Neural progenitor cell (in vitro differentiated cells): Measurements from ENCODE around the gene RDH11. TPM values are rescaled to one million over a fixed set of nuclear protein-coding genes. Genes with fewer than 3 reads are reported as not detected.

Experiments
- DNase-seq: peaks from one replicate; pipeline ENCODE4 v3.0.0-alpha.2; 2016; ENCODE audit warnings: low spot score
- H2AFZ ChIP-seq: fragments of 200-600 bp; sonication (generic); replicated peaks from 2 replicates; pipeline ENCODE4 v1.6.1; 2016; ENCODE audit warnings: antibody characterized with exemption
- H3F3A ChIP-seq: fragments of 200-600 bp; sonication (generic); 2 replicates; pipeline ENCODE4 v1.6.1; 2016; ENCODE audit warnings: antibody characterized with exemption, low read depth
- H3K27ac ChIP-seq: fragments of 200-600 bp; sonication (generic); 2 replicates; pipeline ENCODE4 v1.5.1; 2016; ENCODE audit warnings: mild to moderate bottlenecking
- H3K27me3 ChIP-seq: fragments of 200-600 bp; sonication (generic); 2 replicates; pipeline ENCODE4 v1.6.1; 2016; ENCODE audit warnings: mild to moderate bottlenecking, moderate library complexity
- H3K36me3 ChIP-seq: fragments of 200-600 bp; sonication (generic); 2 replicates; pipeline ENCODE4 v1.5.1; 2016
- H3K4me1 ChIP-seq: fragments of 200-600 bp; sonication (generic); 2 replicates; pipeline ENCODE4 v1.6.1; 2016; ENCODE audit warnings: mixed run types
- H3K4me2 ChIP-seq: fragments of 200-600 bp; sonication (generic); 2 replicates; pipeline ENCODE4 v1.6.1; 2016
- H3K4me3 ChIP-seq: fragments of 200-600 bp; sonication (generic); 2 replicates; pipeline ENCODE4 v1.5.1; 2016
- H3K79me2 ChIP-seq: fragments of 200-600 bp; sonication (generic); 2 replicates; pipeline ENCODE4 v1.6.1; 2016; ENCODE audit warnings: low read depth
- H3K9ac ChIP-seq: fragments of 200-600 bp; sonication (generic); 2 replicates; pipeline ENCODE4 v1.6.1; 2016
- H3K9me3 ChIP-seq: fragments of 200-600 bp; sonication (generic); 2 replicates; pipeline ENCODE4 v1.5.1; 2016; ENCODE audit warnings: low read depth
- H4K20me1 ChIP-seq: fragments of 200-600 bp; sonication (generic); 2 replicates; pipeline ENCODE4 v1.6.1; 2016; ENCODE audit warnings: low read depth
- H3K27ac Mint-ChIP-seq: 3 replicates; pipeline ENCODE4 v1.8.0; 2021; ENCODE audit warnings: mixed read lengths
- H3K27me3 Mint-ChIP-seq: 2 replicates; pipeline ENCODE4 v1.8.0; 2022; ENCODE audit warnings: low read depth, mild to moderate bottlenecking, inconsistent platforms, moderate library complexity, mixed read lengths; ENCODE audit not compliant: insufficient read depth
- H3K36me3 Mint-ChIP-seq: 3 replicates; pipeline ENCODE4 v1.8.0; 2021; ENCODE audit warnings: mixed read lengths
- H3K4me1 Mint-ChIP-seq: 3 replicates; pipeline ENCODE4 v1.8.0; 2021; ENCODE audit warnings: mixed read lengths
- H3K4me3 Mint-ChIP-seq: 3 replicates; pipeline ENCODE4 v1.8.0; 2021; ENCODE audit warnings: mild to moderate bottlenecking, moderate library complexity, mixed read lengths
- H3K9me3 Mint-ChIP-seq: 3 replicates; pipeline ENCODE4 v1.8.0; 2020; ENCODE audit warnings: mixed read lengths
- EZH2 ChIP-seq: fragments of 200-600 bp; sonication (generic); IDR thresholded peaks from 2 replicates; pipeline ENCODE4 v1.6.1; 2017; ENCODE audit warnings: antibody characterized with exemption, mild to moderate bottlenecking, moderate library complexity
- EZH2phosphoT487 ChIP-seq: fragments of 200-600 bp; sonication (generic); IDR thresholded peaks from 2 replicates; pipeline ENCODE4 v1.6.1; 2017; ENCODE audit warnings: antibody characterized with exemption
- total RNA-seq: library from RNA; depleted of rRNA; stranded (reverse); fragments of >200 nt; gene quantifications from 2 replicates; pipeline ENCODE4 v1.2.3, GENCODE V29; 2015; ENCODE audit warnings: low replicate concordance
- TF ChIP-seq, protein P1 (sequence below): fragments of 200-600 bp; sonication (generic); IDR thresholded peaks from 2 replicates; pipeline ENCODE4 v1.5.1; 2017; ENCODE audit warnings: antibody characterized with exemption, mild to moderate bottlenecking

Gene RDH11
- total RNA-seq, 1 donor from 2014 or later: 90.6 TPM

DNA sequence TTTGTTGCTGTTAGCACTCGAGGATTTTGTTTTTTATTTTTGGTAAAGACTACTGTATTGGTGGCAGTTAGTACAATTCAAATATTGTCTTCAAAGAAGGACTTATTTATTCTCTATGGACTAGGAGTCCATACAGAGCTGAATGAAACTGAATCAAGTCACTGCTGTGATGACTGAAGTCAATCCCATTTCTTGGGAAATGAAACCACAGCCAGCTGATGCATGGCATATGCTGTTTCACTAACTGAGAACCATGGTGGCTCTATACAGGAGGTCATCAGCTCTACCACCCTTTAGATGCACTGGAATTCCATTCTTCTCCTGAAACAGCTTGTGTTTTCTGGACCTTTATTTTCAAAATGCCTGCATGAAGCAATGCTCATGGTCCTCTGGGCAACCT is 43.4 kb downstream of the RDH11 start:
- H3K4me3 ChIP-seq: no peak overlapping the region
- H3K79me2 ChIP-seq: no peaks in the 10 kb centered on the region
- peaks cover 5% of the 10 kb centered on the region for H3K36me3 ChIP-seq
- H3K27ac ChIP-seq: no peak overlapping the region
- no peak overlapping the region for H3K4me3 Mint-ChIP-seq
- H3K9me3 Mint-ChIP-seq: no peaks in the 10 kb centered on the region
- H3K4me1 ChIP-seq: no peaks in the 10 kb centered on the region
- H3K4me2 ChIP-seq: no peak overlapping the region
- no peak overlapping the region for H2AFZ ChIP-seq
- no peaks in the 10 kb centered on the region for H3K27me3 Mint-ChIP-seq
- H3K4me1 Mint-ChIP-seq: no peaks in the 10 kb centered on the region
- H3K9me3 ChIP-seq: no peaks in the 10 kb centered on the region
- no peaks in the 10 kb centered on the region for H3K27me3 ChIP-seq
- no peak overlapping the region for H3K27ac Mint-ChIP-seq
- peaks cover 35% of the 10 kb centered on the region for H3K36me3 Mint-ChIP-seq
- TF ChIP-seq EZH2phosphoT487 (no peak), EZH2 (no peak)
- TF ChIP-seq, protein P1, sequence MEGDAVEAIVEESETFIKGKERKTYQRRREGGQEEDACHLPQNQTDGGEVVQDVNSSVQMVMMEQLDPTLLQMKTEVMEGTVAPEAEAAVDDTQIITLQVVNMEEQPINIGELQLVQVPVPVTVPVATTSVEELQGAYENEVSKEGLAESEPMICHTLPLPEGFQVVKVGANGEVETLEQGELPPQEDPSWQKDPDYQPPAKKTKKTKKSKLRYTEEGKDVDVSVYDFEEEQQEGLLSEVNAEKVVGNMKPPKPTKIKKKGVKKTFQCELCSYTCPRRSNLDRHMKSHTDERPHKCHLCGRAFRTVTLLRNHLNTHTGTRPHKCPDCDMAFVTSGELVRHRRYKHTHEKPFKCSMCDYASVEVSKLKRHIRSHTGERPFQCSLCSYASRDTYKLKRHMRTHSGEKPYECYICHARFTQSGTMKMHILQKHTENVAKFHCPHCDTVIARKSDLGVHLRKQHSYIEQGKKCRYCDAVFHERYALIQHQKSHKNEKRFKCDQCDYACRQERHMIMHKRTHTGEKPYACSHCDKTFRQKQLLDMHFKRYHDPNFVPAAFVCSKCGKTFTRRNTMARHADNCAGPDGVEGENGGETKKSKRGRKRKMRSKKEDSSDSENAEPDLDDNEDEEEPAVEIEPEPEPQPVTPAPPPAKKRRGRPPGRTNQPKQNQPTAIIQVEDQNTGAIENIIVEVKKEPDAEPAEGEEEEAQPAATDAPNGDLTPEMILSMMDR: no peak
- no peak overlapping the region for H3K9ac ChIP-seq
- DNase-seq: no peak
- no peaks in the 10 kb centered on the region for H3F3A ChIP-seq
- H4K20me1 ChIP-seq: no peaks in the 10 kb centered on the region

DNA sequence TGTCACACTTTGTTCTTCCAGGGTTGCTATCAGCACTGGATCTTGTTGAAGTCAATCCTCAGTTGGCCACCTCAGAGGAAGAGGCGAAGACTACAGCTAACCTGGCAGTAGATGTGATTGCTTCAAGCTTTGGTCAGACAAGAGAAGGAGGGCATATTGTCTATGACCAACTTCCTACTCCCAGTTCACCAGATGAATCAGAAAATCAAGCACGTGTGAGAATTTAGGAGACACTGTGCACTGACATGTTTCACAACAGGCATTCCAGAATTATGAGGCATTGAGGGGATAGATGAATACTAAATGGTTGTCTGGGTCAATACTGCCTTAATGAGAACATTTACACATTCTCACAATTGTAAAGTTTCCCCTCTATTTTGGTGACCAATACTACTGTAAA is 44.9 kb downstream of the RDH11 start:
- DNase-seq: no peak
- Histone ChIP-seq H3K27ac (no peak overlapping the region), H2AFZ (no peak overlapping the region), H3K27me3 (no peaks in the 10 kb centered on the region), H3K4me3 (no peak overlapping the region), H3K9me3 (no peaks in the 10 kb centered on the region), H3K79me2 (no peaks in the 10 kb centered on the region), H3K4me2 (no peak overlapping the region), H3K4me1 (no peaks in the 10 kb centered on the region), H3K36me3 (peaks cover 5% of the 10 kb centered on the region), H3F3A (no peaks in the 10 kb centered on the region), H4K20me1 (no peaks in the 10 kb centered on the region), H3K9ac (no peak overlapping the region)
- Mint-ChIP-seq H3K27ac (no peak overlapping the region), H3K9me3 (no peaks in the 10 kb centered on the region), H3K36me3 (peaks cover 37% of the 10 kb centered on the region), H3K4me1 (no peaks in the 10 kb centered on the region), H3K27me3 (no peaks in the 10 kb centered on the region), H3K4me3 (no peak overlapping the region)
- TF ChIP-seq EZH2phosphoT487: no peak
- TF ChIP-seq, protein P1: no peak
- no peak for TF ChIP-seq EZH2

DNA sequence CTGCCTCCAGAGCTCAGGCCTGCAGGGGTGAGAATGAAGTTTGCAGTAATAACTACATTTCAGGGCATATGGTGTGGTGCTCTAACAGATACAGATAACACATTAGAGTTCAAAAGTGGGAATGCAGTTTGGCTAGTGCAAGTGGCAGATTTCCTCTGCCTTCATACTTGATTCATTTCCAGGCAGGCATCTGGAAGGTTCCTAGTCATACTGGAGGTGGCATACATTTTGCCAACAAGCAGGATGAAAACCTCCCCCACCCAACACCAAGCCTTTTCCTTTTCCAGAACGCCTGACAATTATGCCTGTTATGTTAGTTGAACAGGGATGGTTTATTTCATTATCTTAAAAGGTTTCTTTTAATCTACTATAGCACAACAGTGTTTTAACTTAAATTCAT is 45.4 kb downstream of the RDH11 start:
- Histone ChIP-seq H3K4me3 (no peak overlapping the region), H4K20me1 (no peaks in the 10 kb centered on the region), H3K4me1 (no peaks in the 10 kb centered on the region), H3K27me3 (no peaks in the 10 kb centered on the region), H2AFZ (no peak overlapping the region), H3K36me3 (peaks cover 5% of the 10 kb centered on the region), H3K4me2 (no peak overlapping the region), H3K79me2 (no peaks in the 10 kb centered on the region), H3K27ac (no peak overlapping the region), H3K9ac (no peak overlapping the region), H3K9me3 (no peaks in the 10 kb centered on the region), H3F3A (no peaks in the 10 kb centered on the region)
- H3K9me3 Mint-ChIP-seq: no peaks in the 10 kb centered on the region
- no peak for DNase-seq
- TF ChIP-seq EZH2phosphoT487 (no peak), EZH2 (no peak)
- TF ChIP-seq, protein P1: no peak
- no peak overlapping the region for H3K27ac Mint-ChIP-seq
- no peaks in the 10 kb centered on the region for H3K4me1 Mint-ChIP-seq
- H3K27me3 Mint-ChIP-seq: no peaks in the 10 kb centered on the region
- H3K4me3 Mint-ChIP-seq: no peak overlapping the region
- peaks cover 33% of the 10 kb centered on the region for H3K36me3 Mint-ChIP-seq

DNA sequence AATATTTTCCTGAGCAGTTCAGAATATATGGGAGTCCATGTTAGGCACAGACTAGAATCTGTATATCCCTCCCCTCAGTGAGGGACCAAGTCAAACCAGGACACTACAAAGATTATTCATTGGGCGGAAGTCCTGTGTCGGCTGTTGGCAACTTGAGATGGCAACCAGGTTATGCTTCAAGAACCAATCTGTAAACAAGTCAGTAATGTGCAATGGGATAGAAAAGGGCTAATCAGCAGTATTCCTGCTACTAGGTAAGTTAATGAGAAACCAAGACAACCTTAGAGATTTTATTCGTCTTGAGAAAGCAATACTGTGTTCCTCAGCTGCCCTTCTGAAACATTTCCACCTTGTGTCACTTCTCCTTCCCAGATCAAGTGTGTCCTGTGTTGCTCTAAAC is 49.4 kb downstream of the RDH11 start:
- no peak overlapping the region for H3K27ac ChIP-seq
- no peaks in the 10 kb centered on the region for H3K4me1 ChIP-seq
- H3K9ac ChIP-seq: no peak overlapping the region
- no peak overlapping the region for H2AFZ ChIP-seq
- H3K9me3 Mint-ChIP-seq: no peaks in the 10 kb centered on the region
- TF ChIP-seq EZH2 (no peak), EZH2phosphoT487 (no peak)
- TF ChIP-seq, protein P1: no peak
- peaks cover 7% of the 10 kb centered on the region for H3K36me3 ChIP-seq
- no peak overlapping the region for H3K4me3 ChIP-seq
- no peak overlapping the region for H3K27ac Mint-ChIP-seq
- H3K4me3 Mint-ChIP-seq: no peak overlapping the region
- H3K4me2 ChIP-seq: no peak overlapping the region
- H3K27me3 ChIP-seq: no peaks in the 10 kb centered on the region
- H3K79me2 ChIP-seq: peaks cover 5% of the 10 kb centered on the region
- no peaks in the 10 kb centered on the region for H3K4me1 Mint-ChIP-seq
- H3K27me3 Mint-ChIP-seq: peaks cover 2% of the 10 kb centered on the region
- no peak for DNase-seq
- peaks cover 2% of the 10 kb centered on the region for H4K20me1 ChIP-seq
- peaks cover 30% of the 10 kb centered on the region for H3K36me3 Mint-ChIP-seq
- H3F3A ChIP-seq: no peaks in the 10 kb centered on the region
- no peaks in the 10 kb centered on the region for H3K9me3 ChIP-seq
